GM18951 (cell line): ENCODE data around the gene RPA3.

Source experiments
- POLR2A ChIP-seq: IDR thresholded peaks from 4 replicates; pipeline ENCODE4 v1.6.1; 2011; ENCODE audit warnings: mild to moderate bottlenecking; ENCODE audit not compliant: insufficient read length, insufficient read depth; ENCODE audit errors: extremely low read depth
- in situ Hi-C: fragments of 300-500 bp; cut with MboI; formaldehyde crosslinking; loops from one replicate; pipeline ENCODE4 v1.12.0; 2022; ENCODE audit warnings: low sequenced_read_pairs, mixed read lengths, inconsistent platforms; ENCODE audit not compliant: unreplicated experiment

The RPA3 gene

DNA sequence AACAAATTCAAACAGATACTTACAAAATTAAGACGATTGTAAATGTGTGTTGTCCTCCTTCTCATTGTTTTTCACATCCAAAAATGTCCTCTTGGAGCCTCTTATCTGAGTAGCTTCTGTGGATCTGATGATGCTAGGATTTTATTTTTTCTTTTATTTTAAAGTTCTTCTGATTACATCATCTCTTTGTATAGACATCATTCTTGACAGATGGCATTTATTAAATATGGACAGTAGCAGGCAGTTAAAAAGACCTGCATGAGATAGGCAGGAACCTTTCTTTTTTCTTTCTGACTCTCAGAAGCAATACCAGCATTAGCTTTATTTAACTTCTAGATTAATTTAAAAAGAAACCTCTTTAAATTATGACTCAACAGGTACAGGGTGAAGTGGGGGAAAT lies at the start of gene RPA3:
TSS of gene RPA3 (minus strand) at position 116 of the 400 bp plus-strand sequence. CDS start 78,189 bp downstream, outside the sequence.
- no peak for TF ChIP-seq POLR2A
- in situ Hi-C loops, result no loop called here

GRCh38 chr7:7766671-7767070 lies 48.3 kb upstream of the RPA3 start:
- in situ Hi-C loops, result loop anchor here (10.0 kb wide), 1 partner anchor 428 kb away; no protein-coding TSS in a partner anchor
- no peak for TF ChIP-seq POLR2A

- in situ Hi-C loops, result loop anchor here (10.0 kb wide), 1 partner anchor 429 kb away; no protein-coding TSS in a partner anchor
- no peak for TF ChIP-seq POLR2A
Observed at GRCh38 chr7:7765422-7765821, 47.0 kb upstream of the RPA3 start.

GRCh38 chr7:7764520-7765396 lies 46.4 kb upstream of the RPA3 start:
- TF ChIP-seq POLR2A, result no peak
- in situ Hi-C loops, result loop anchor here (10.0 kb wide), 1 partner anchor 430 kb away; no protein-coding TSS in a partner anchor

DNA sequence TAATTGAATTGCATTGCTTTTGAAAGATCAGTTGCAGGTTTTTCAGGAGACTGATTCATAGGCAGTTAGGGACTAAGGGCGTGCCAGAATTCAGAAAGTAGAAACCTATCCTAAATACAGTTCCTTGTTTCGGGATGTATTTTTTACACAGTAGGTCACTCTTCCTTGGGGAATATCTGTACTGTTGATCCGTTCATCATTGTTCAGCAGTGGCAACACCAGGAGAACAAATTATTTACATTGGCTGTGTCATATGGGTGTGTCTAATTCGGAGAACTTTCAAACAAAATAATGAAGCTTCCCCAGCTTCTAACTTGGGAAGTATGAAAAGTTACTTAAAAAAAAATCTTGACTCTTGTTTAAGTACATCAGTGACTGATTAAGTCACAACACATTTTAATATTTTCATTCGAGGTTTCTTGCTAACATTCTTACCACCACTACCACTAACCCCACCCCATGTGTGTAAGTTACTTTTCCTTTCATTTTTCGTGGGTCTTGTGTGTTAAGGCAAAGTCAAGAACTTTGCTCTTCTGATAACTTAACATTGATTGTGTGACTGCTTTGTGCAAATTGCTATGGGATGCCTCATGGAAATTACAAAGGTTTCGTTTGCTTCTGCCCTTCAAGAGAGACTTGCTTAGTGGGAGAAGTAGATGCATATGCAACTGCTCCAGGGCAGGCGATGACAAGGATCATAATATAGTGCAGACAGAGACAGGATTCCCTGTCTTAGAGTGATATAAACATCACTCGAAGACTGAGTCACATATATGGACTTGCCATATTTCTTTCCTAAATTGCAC lies 43.8 kb upstream of the RPA3 start:
- no peak for TF ChIP-seq POLR2A
- in situ Hi-C loops, result loop anchor here (10.0 kb wide), 1 partner anchor 433 kb away; no protein-coding TSS in a partner anchor

GRCh38 chr7:7761340-7761973 lies 43.0 kb upstream of the RPA3 start:
- no peak for TF ChIP-seq POLR2A

DNA sequence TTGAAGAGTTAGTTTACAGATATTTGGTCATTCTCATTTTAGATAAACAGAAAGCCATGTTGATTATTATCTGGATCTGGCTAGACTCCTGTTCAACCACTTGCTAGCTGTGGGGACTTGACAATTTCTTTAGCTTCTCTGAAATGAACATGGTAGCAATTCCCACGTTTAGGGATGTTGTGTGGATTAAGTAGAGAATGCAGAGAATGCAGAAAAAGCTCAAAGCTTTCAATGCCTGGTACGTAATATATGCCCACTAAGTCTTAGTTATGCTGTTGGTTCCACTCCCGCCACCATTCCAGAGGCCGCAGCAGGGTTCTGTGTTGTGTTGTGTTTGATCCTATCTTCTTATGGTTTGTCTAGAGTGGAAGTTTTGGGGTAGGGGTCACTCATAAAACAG lies 39.2 kb upstream of the RPA3 start:
- TF ChIP-seq POLR2A, result no peak
- in situ Hi-C loops, result no loop called here

More at GRCh38 chr7:7761340-7761973, 43.0 kb upstream of the RPA3 start:
- in situ Hi-C loops, result loop anchor here (10.0 kb wide), 1 partner anchor 433 kb away; no protein-coding TSS in a partner anchor

GRCh38 chr7:7756577-7756976 lies 38.2 kb upstream of the RPA3 start:
- in situ Hi-C loops, result no loop called here
- no peak for TF ChIP-seq POLR2A

DNA sequence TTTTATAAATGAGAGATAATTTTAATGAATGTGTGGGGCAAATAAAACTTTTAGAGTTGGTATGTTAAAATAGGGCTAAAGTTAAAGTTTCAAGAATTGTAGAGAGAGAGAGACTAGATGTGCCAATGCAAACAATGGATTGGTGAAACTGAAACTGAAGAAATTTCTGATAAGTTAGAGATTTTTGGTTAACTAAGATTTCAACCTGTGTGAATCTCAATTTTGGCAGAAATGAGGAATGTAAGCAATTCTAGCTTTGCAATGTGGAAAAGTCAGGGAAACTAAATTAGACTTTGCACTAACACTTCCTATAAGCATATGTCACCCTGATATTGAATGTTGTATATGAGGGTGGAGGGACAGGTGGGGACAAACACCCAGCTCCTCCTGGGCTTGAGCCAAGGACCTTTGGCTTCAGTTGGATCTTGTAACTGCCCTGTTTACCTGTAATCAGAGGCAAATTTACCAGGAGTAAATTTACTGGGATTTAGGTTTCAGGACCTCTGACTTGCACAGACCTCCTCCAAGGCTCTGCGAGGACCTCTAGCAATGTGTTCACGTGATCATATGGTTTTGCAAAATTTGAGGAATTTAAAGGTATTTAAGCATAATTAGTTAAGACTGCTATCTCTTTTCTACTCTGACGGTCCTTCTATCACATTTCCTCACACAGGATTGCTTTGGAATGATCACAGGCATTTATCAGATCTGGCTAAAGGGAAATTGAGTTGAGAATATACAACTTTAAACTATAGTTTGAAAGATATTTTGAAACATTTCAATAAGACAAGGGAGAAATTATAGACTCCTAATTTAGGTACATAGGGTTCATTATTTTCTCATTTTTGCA lies 33.1 kb upstream of the RPA3 start:
- in situ Hi-C loops, result no loop called here
- TF ChIP-seq POLR2A, result no peak

- TF ChIP-seq POLR2A, result no peak
- in situ Hi-C loops, result no loop called here
Observed at GRCh38 chr7:7750571-7751242, 32.3 kb upstream of the RPA3 start.

GRCh38 chr7:7746458-7746857 lies 28.1 kb upstream of the RPA3 start:
- in situ Hi-C loops, result no loop called here
- TF ChIP-seq POLR2A, result no peak
